Suprapubic skin (tissue), 3 donors: Measurements from ENCODE around the gene DNAH5.

Experiments used
- CTCF ChIP-seq, 2 donors: fragments of 200-600 bp in 1 of 2; fragments of 450-650 bp in 1 of 2; sonication (generic) in 1 of 2; IDR thresholded peaks; one replicate each; pipeline ENCODE4 v1.5.1; 2016 to 2019; ENCODE audit warnings: antibody characterized with exemption in 2 of 2, mild to moderate bottlenecking in 1 of 2, moderate library complexity in 1 of 2
- POLR2A ChIP-seq, 2 donors: fragments of 450-650 bp; IDR thresholded peaks; one replicate each; pipeline ENCODE4 v1.6.1; 2017; ENCODE audit warnings: antibody characterized with exemption in 2 of 2, mild to moderate bottlenecking in 2 of 2, moderate library complexity in 2 of 2

DNA sequence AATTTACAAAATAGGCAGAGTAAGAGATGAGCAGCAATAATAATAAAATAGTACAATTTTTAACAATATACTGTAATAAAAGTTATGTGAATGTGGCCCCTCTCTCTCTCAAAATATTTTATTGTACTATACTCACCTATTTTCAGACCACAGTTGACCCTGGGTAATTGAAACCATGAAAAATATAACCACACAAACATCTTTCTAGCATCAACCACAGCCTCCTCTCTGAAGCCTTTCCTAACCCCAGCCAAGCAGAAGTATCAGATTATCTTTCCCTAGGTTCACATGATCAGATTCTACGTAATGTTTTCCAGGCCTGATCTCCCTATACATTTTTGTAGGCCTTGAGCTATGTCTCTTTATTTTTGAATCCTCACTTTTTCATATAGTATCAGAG, 35.2 kb downstream of the DNAH5 start:
- TF ChIP-seq CTCF (IDR thresholded peaks at IDR 0.05), result no peak
- TF ChIP-seq POLR2A (IDR thresholded peaks at IDR 0.05), result no peak
